Measurements from ENCODE around the gene FBXL13.
"Not testable (repeated sequence)": the region's sequence is repeated elsewhere in the genome, so short reads cannot be mapped to it uniquely, and the experiment has no call there.

FBXL13 gene

GRCh38 chr7:103082497-103082896, 7.9 kb upstream of the FBXL13 start:
- H3K36me3 ChIP-seq (ENCODE audit: control insufficient read depth in 4 of 4, insufficient read depth in 4 of 4, low read length in 3 of 4) = peaks cover 5 to 22% (median 13%) of the 10 kb centered on the region in 4 experiments
- no peaks in the 10 kb centered on the region for H3K9me3 ChIP-seq (ENCODE audit: control extremely low read depth in 1 of 5, control insufficient read depth in 4 of 5, insufficient read depth in 2 of 5, low read depth in 1 of 5, low read length in 4 of 5)
- no peak for DNase-seq
- CTCF ChIA-PET = no interaction called here
- H3K27me3 ChIP-seq (replicated peaks in 2 of 5; ENCODE audit: control insufficient read depth in 4 of 5, insufficient read depth in 5 of 5, low read length in 4 of 5) = no peaks in the 10 kb centered on the region
- whole genome bisulfite sequencing (ENCODE audit: insufficient coverage) = 100% methylated on average over 1 of the region's 1 CpG
- peaks cover 0 to 3% (median 2%) of the 10 kb centered on the region in 4 experiments for H3K4me1 ChIP-seq (ENCODE audit: control extremely low read depth in 1 of 4, control insufficient read depth in 4 of 4, insufficient read depth in 4 of 4, low read length in 3 of 4)
- no peak overlapping the region for H3K27ac ChIP-seq (ENCODE audit: insufficient read depth in 1 of 2, low read depth in 1 of 2, low read length in 2 of 2, poor library complexity in 1 of 2, severe bottlenecking in 2 of 2)
- POLR2A ChIA-PET = no interaction called here
- no peak overlapping the region for H3K4me3 ChIP-seq (ENCODE audit: control insufficient read depth in 1 of 7, extremely low read depth in 1 of 7, insufficient read depth in 4 of 7, low read depth in 2 of 7, low read length in 6 of 7)

- ChIA-PET POLR2A (no interaction called here), CTCF (interaction anchor here (0.7 to 1.8 kb wide), 5 partner anchors 10 to 326 kb away, joined by 3 to 4 read pairs (median 3); no protein-coding TSS in a partner anchor)
- DNase-seq = no peak
- H3K27me3 ChIP-seq (replicated peaks in 2 of 5; ENCODE audit: control insufficient read depth in 4 of 5, insufficient read depth in 5 of 5, low read length in 4 of 5) = no peaks in the 10 kb centered on the region
- H3K4me3 ChIP-seq (ENCODE audit: control insufficient read depth in 1 of 7, extremely low read depth in 1 of 7, insufficient read depth in 4 of 7, low read depth in 2 of 7, low read length in 6 of 7) = no peak overlapping the region
- WGBS (ENCODE audit: insufficient coverage) = no CpG with 5 or more reads among the region's 2 CpGs
- peaks cover 0 to 14% (median 6%) of the 10 kb centered on the region in 4 experiments for H3K4me1 ChIP-seq (ENCODE audit: control extremely low read depth in 1 of 4, control insufficient read depth in 4 of 4, insufficient read depth in 4 of 4, low read length in 3 of 4)
- peaks cover 5 to 15% (median 9%) of the 10 kb centered on the region in 4 experiments for H3K36me3 ChIP-seq (ENCODE audit: control insufficient read depth in 4 of 4, insufficient read depth in 4 of 4, low read length in 3 of 4)
- H3K9me3 ChIP-seq (ENCODE audit: control extremely low read depth in 1 of 5, control insufficient read depth in 4 of 5, insufficient read depth in 2 of 5, low read depth in 1 of 5, low read length in 4 of 5) = no peaks in the 10 kb centered on the region
- H3K27ac ChIP-seq (ENCODE audit: insufficient read depth in 1 of 2, low read depth in 1 of 2, low read length in 2 of 2, poor library complexity in 1 of 2, severe bottlenecking in 2 of 2) = no peak overlapping the region
Measured at GRCh38 chr7:103080923-103081322, 6.3 kb upstream of the FBXL13 start.

- DNase-seq = no peak
- Histone ChIP-seq H3K4me3 (ENCODE audit: control insufficient read depth in 1 of 7, extremely low read depth in 1 of 7, insufficient read depth in 4 of 7, low read depth in 2 of 7, low read length in 6 of 7) (no peak overlapping the region), H3K9me3 (ENCODE audit: control extremely low read depth in 1 of 5, control insufficient read depth in 4 of 5, insufficient read depth in 2 of 5, low read depth in 1 of 5, low read length in 4 of 5) (no peaks in the 10 kb centered on the region), H3K36me3 (ENCODE audit: control insufficient read depth in 4 of 4, insufficient read depth in 4 of 4, low read length in 3 of 4) (peaks cover 3 to 13% (median 6%) of the 10 kb centered on the region in 4 experiments), H3K27ac (ENCODE audit: insufficient read depth in 1 of 2, low read depth in 1 of 2, low read length in 2 of 2, poor library complexity in 1 of 2, severe bottlenecking in 2 of 2) (no peak overlapping the region), H3K27me3 (replicated peaks in 2 of 5; ENCODE audit: control insufficient read depth in 4 of 5, insufficient read depth in 5 of 5, low read length in 4 of 5) (no peaks in the 10 kb centered on the region), H3K4me1 (ENCODE audit: control extremely low read depth in 1 of 4, control insufficient read depth in 4 of 4, insufficient read depth in 4 of 4, low read length in 3 of 4) (peaks cover 0 to 19% (median 9%) of the 10 kb centered on the region in 4 experiments)
- WGBS (ENCODE audit: insufficient coverage) = 80% methylated on average over 1 of the region's 3 CpGs
- ChIA-PET POLR2A (no interaction called here), CTCF (interaction anchor here (1.2 to 1.6 kb wide), 3 partner anchors 11 to 327 kb away, joined by 3 to 4 read pairs (median 3); no protein-coding TSS in a partner anchor)
Measured at GRCh38 chr7:103079836-103080235, 5.2 kb upstream of the FBXL13 start.

- H3K36me3 ChIP-seq (ENCODE audit: control insufficient read depth in 4 of 4, insufficient read depth in 4 of 4, low read length in 3 of 4); H3K9me3 ChIP-seq (ENCODE audit: control extremely low read depth in 1 of 5, control insufficient read depth in 4 of 5, insufficient read depth in 2 of 5, low read depth in 1 of 5, low read length in 4 of 5); POLR2A ChIA-PET; H3K27me3 ChIP-seq (replicated peaks in 2 of 5; ENCODE audit: control insufficient read depth in 4 of 5, insufficient read depth in 5 of 5, low read length in 4 of 5); H3K4me3 ChIP-seq (ENCODE audit: control insufficient read depth in 1 of 7, extremely low read depth in 1 of 7, insufficient read depth in 4 of 7, low read depth in 2 of 7, low read length in 6 of 7); H3K27ac ChIP-seq (ENCODE audit: insufficient read depth in 1 of 2, low read depth in 1 of 2, low read length in 2 of 2, poor library complexity in 1 of 2, severe bottlenecking in 2 of 2): not testable (repeated sequence)
- DNase-seq = peak in 2 of 3 donors; percentile 31 to 34
- WGBS (ENCODE audit: insufficient coverage) = 71% methylated on average over 5 of the region's 6 CpGs
- CTCF ChIA-PET = interaction anchor here (1.2 kb wide), 1 partner anchor 12 kb away, joined by 3 read pairs; no protein-coding TSS in a partner anchor
- H3K4me1 ChIP-seq (ENCODE audit: control extremely low read depth in 1 of 4, control insufficient read depth in 4 of 4, insufficient read depth in 4 of 4, low read length in 3 of 4) = peaks cover 5 to 31% (median 15%) of the 10 kb centered on the region in 4 experiments
Measured at GRCh38 chr7:103078226-103078625, 3.6 kb upstream of the FBXL13 start.

- no peak for DNase-seq
- no peak overlapping the region for H3K27ac ChIP-seq (ENCODE audit: insufficient read depth in 1 of 2, low read depth in 1 of 2, low read length in 2 of 2, poor library complexity in 1 of 2, severe bottlenecking in 2 of 2)
- peaks cover 5 to 31% (median 15%) of the 10 kb centered on the region in 4 experiments for H3K4me1 ChIP-seq (ENCODE audit: control extremely low read depth in 1 of 4, control insufficient read depth in 4 of 4, insufficient read depth in 4 of 4, low read length in 3 of 4)
- ChIA-PET CTCF (interaction anchor here (0.6 to 1.4 kb wide), 3 partner anchors 11 to 403 kb away, joined by 3 to 4 read pairs (median 3); no protein-coding TSS in a partner anchor), POLR2A (no interaction called here)
- H3K27me3 ChIP-seq (replicated peaks in 2 of 5; ENCODE audit: control insufficient read depth in 4 of 5, insufficient read depth in 5 of 5, low read length in 4 of 5) = no peaks in the 10 kb centered on the region
- H3K4me3 ChIP-seq (ENCODE audit: control insufficient read depth in 1 of 7, extremely low read depth in 1 of 7, insufficient read depth in 4 of 7, low read depth in 2 of 7, low read length in 6 of 7) = peak overlapping the region in 1 of 7 experiments; percentile 3
- WGBS (ENCODE audit: insufficient coverage) = 100% methylated on average over 2 of the region's 3 CpGs
- H3K36me3 ChIP-seq (ENCODE audit: control insufficient read depth in 4 of 4, insufficient read depth in 4 of 4, low read length in 3 of 4) = no peaks in the 10 kb centered on the region
- no peaks in the 10 kb centered on the region for H3K9me3 ChIP-seq (ENCODE audit: control extremely low read depth in 1 of 5, control insufficient read depth in 4 of 5, insufficient read depth in 2 of 5, low read depth in 1 of 5, low read length in 4 of 5)
Measured at GRCh38 chr7:103077318-103077717, 2.7 kb upstream of the FBXL13 start.

GRCh38 chr7:103076764-103077163, 2.2 kb upstream of the FBXL13 start:
- POLR2A ChIA-PET = no interaction called here

GRCh38 chr7:103075337-103075918, 832 bp upstream of the FBXL13 start:
- CTCF ChIA-PET = interaction anchor here (0.8 to 1.7 kb wide), 5 partner anchors 9 to 16 kb away, joined by 3 to 8 read pairs (median 5); no protein-coding TSS in a partner anchor

More at GRCh38 chr7:103076764-103077163, 2.2 kb upstream of the FBXL13 start:
- Histone ChIP-seq H3K4me1 (ENCODE audit: control extremely low read depth in 1 of 4, control insufficient read depth in 4 of 4, insufficient read depth in 4 of 4, low read length in 3 of 4) (peaks cover 5 to 31% (median 15%) of the 10 kb centered on the region in 4 experiments), H3K27me3 (replicated peaks in 2 of 5; ENCODE audit: control insufficient read depth in 4 of 5, insufficient read depth in 5 of 5, low read length in 4 of 5) (no peaks in the 10 kb centered on the region), H3K27ac (ENCODE audit: insufficient read depth in 1 of 2, low read depth in 1 of 2, low read length in 2 of 2, poor library complexity in 1 of 2, severe bottlenecking in 2 of 2) (no peak overlapping the region), H3K9me3 (ENCODE audit: control extremely low read depth in 1 of 5, control insufficient read depth in 4 of 5, insufficient read depth in 2 of 5, low read depth in 1 of 5, low read length in 4 of 5) (no peaks in the 10 kb centered on the region), H3K36me3 (ENCODE audit: control insufficient read depth in 4 of 4, insufficient read depth in 4 of 4, low read length in 3 of 4) (no peaks in the 10 kb centered on the region), H3K4me3 (ENCODE audit: control insufficient read depth in 1 of 7, extremely low read depth in 1 of 7, insufficient read depth in 4 of 7, low read depth in 2 of 7, low read length in 6 of 7) (peak overlapping the region in 1 of 7 experiments; percentile 3)
- WGBS (ENCODE audit: insufficient coverage) = 100% methylated on average over 6 of the region's 7 CpGs
- CTCF ChIA-PET = interaction anchor here (1.4 kb wide), 1 partner anchor 15 kb away, joined by 3 read pairs; no protein-coding TSS in a partner anchor
- no peak for DNase-seq

More at GRCh38 chr7:103075337-103075918, 832 bp upstream of the FBXL13 start:
- Histone ChIP-seq H3K36me3 (ENCODE audit: control insufficient read depth in 4 of 4, insufficient read depth in 4 of 4, low read length in 3 of 4) (no peaks in the 10 kb centered on the region), H3K27ac (ENCODE audit: insufficient read depth in 1 of 2, low read depth in 1 of 2, low read length in 2 of 2, poor library complexity in 1 of 2, severe bottlenecking in 2 of 2) (peak overlapping the region; percentile 58 to 91), H3K9me3 (ENCODE audit: control extremely low read depth in 1 of 5, control insufficient read depth in 4 of 5, insufficient read depth in 2 of 5, low read depth in 1 of 5, low read length in 4 of 5) (no peaks in the 10 kb centered on the region), H3K4me1 (ENCODE audit: control extremely low read depth in 1 of 4, control insufficient read depth in 4 of 4, insufficient read depth in 4 of 4, low read length in 3 of 4) (peaks cover 5 to 31% (median 15%) of the 10 kb centered on the region in 4 experiments), H3K27me3 (replicated peaks in 2 of 5; ENCODE audit: control insufficient read depth in 4 of 5, insufficient read depth in 5 of 5, low read length in 4 of 5) (no peaks in the 10 kb centered on the region), H3K4me3 (ENCODE audit: control insufficient read depth in 1 of 7, extremely low read depth in 1 of 7, insufficient read depth in 4 of 7, low read depth in 2 of 7, low read length in 6 of 7) (peak overlapping the region; percentile 55 to 92 (median 87))
- WGBS (ENCODE audit: insufficient coverage) = under 1% methylated on average over 32 of the region's 36 CpGs
- peak; percentile 43 to 88 (median 79) for DNase-seq
- POLR2A ChIA-PET = interaction anchor here (1.1 kb wide), 1 partner anchor 66 kb away, joined by 3 read pairs; no protein-coding TSS in a partner anchor

All from common myeloid progenitor, CD34-positive (primary cell).